Lung microvascular endothelial cell (primary cell): ENCODE results near the gene CYP11A1. TPM values are rescaled to one million over a fixed set of nuclear protein-coding genes. Genes with fewer than 3 reads are reported as not detected.

Experiments
- DNase-seq, 2 donors: peaks; one replicate each; pipeline versions ENCODE4 v3.0.0 to v3.0.0-alpha.2; 2010; ENCODE audit warnings: low read depth in 2 of 2
- total RNA-seq: library from RNA; depleted of rRNA; stranded (reverse); fragments of >200 nt; gene quantifications from 2 replicates; pipeline ENCODE4 v1.2.1, GENCODE V29; 2014

CYP11A1 gene
- total RNA-seq, 1 donor from 2014 or later = not detected

DNA sequence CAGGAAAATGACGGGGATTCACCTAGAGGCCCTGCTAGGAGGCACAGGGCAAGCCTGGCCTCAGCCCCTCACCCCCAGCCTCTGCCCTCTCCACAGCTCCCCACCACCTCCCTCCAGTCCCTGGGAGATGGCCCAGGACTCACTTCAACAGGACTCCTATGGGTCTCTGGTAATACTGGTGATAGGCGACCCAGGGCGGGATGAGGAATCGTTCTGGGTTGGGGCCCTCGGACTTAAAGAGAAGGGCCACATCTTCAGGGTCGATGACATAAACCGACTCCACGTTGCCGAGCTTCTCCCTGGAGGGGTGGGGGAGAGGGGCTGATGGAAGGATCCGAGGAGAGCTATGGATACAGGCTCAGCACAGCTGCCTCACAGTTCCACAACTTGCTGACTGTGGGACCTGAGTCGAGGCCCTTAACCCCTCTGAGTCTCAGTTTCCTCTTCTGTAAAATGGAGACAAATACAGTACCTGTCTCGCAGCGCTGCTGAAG, 19.6 kb downstream of the CYP11A1 start:
- no peak for DNase-seq

- peak; percentile 32 to 48 for DNase-seq
Measured at GRCh38 chr15:74345051-74345450, 22.4 kb downstream of the CYP11A1 start.

GRCh38 chr15:74343797-74344127, 23.7 kb downstream of the CYP11A1 start:
- no peak for DNase-seq

GRCh38 chr15:74343127-74343796, 24.2 kb downstream of the CYP11A1 start:
- no peak for DNase-seq

DNA sequence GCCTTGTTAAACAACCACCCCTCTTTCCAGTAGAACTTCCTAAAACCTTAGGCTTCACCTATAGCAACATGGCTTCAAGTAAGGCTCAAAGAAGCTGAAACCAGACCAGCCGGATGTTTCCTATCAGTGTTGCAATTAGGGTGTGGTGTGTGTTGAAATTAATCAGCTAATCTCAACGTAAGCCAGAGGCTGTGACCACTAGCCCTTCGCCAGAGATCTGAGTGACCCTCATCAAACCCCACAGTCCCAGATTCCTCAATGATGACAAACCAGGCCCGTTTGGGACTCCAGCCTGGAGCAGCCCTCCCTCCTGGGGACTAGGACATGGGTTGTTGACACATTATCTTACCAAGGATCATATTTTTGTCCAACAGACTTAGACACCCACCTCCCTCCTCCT, 27.3 kb downstream of the CYP11A1 start:
- DNase-seq = no peak

DNA sequence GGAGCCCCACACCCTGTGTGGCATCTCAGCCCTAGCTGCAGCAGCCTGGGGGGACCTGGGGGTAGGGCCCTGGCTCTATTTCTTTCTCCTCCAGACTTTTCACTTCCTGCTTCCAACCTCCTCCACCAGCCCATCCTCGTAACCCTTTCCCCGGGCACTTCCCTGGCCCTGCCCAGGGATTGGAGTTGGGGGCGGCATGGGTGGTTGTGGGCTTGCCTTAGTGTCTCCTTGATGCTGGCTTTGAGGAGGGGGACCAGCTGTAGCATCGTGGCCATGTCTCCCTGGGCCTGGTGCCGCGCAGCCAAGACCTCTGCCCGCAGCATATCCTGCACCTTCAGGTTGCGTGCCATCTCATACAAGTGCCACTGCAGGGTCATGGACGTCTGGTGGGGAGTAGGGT, 28.1 kb downstream of the CYP11A1 start:
- no peak for DNase-seq

- no peak for DNase-seq
Measured at GRCh38 chr15:74338676-74339075, 28.8 kb downstream of the CYP11A1 start.

- no peak for DNase-seq
Measured at GRCh38 chr15:74337607-74338211, 29.7 kb downstream of the CYP11A1 start.

DNA sequence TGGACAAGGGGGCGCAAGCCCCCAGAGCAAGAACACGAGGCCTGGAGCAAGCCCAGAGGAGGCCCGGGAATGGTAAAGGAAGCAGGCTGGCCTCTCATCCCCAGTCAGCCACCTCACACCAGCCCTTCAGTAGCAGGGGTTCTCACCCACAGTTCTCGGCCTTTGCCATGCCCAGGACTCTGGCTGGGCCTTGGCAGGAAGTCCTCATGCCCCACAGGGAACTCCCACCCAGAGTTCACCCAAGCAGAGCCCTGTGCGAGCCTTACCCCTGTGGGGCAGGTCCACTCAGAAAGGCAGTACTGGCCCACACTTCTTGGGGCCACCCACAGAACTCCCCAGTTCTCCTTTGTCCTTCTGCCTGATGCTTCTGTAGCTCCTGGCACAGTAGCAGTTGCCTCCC, 30.3 kb downstream of the CYP11A1 start:
- DNase-seq = no peak

DNA sequence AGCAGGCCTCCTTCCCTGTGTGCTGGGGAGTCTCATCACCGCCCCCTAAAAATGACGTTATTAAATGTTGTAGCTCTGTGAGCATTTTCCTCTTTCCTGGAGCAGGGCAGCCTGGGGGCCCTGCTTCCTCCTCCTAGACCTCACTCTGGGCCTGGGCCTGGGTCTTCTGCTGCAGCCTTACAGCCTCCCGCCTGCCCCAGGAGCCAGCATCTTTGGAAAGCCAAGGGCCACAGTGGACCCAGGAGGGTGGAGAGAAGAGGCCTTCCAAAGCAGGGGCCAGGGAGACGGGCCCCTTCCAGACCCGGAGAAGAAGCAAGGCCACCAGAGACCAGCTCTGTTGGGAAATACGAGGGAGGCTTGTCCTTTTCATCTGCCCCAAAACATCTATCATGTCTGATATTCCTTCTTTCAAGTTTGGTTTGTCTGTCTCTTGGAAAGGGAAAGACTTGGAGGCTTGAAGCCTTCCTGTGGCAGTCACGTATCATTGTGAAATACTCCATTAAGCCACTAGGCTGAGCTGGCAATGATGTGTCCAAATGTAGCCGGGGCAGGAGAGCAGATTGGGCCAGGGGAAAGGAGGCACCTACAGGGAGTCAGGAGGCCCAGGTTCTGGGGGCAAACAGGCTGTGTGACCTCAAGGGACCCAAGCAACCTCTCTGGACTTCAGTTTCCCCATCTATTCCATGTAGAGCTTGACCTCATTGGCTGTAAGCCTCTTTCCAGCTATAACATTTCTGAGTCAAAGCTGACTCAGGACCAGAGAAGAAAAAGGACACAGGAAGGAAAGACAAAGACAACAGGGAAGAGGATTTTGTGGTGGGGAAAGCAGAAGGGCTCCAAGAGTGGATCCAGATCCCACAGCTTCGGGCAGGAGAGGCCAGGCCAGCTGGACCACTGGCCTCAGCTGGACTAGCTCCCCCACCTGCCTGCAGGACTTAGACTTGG, 31.1 kb downstream of the CYP11A1 start:
- DNase-seq = no peak

DNA sequence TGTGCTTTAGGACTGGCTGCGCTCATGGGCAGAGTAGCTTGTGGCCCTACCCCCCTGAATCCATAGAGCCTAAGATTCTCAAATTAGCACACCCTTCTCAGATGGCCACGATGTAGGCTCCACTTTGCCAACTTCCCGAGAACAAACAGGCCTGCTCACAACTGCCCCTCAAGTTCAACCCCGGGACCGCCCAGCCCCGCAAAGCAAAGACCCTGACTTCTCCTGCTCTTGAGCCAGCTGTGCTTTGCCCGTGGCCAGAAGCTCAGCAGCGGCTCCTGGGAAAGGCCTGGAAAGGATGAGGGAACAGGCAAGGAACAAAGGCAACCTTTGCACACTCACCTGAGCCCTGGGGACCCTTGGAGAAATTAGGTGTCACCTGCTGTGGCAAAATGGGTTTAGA, 32.0 kb downstream of the CYP11A1 start:
- no peak for DNase-seq

DNA sequence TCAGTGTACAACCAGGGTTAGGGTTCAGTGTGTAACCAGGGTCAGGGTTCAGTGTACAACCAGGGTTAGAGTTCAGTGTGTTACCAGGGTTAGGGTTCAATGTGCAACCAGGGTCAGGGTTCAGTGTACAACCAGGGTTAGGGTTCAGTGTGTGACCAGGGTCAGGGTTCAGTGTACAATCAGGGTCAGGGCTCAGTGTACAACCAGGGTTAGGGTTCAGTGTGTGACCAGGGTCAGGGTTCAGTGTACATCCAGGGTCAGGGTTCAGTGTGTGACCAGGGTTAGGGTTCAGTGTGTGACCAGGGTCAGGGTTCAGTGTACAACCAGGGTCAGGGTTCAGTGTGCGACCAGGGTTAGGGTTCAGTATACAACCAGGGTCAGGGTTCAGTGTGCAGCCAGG, 33.3 kb downstream of the CYP11A1 start:
- no peak for DNase-seq

GRCh38 chr15:74333662-74334061, 33.8 kb downstream of the CYP11A1 start:
- DNase-seq = no peak

DNA sequence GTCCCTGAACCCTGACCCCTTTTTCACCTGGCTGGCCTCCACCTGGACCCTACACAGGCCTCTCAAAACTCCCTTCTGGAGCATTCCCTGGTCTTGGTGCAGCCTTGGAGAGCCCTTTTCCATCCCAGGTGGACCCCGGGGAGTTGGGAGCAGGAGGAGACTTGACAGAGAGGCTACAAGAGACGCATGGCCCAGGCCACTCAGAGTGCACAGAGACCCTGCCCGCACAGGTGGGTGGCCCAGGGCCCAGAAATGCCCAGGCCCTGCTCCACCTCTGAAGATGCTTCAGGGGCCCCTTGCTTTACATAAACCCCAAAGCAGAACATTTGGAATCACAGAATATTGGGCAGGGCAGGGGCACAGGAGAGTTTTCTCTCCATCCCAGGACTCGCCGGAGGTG, 34.4 kb downstream of the CYP11A1 start:
- DNase-seq = no peak

DNA sequence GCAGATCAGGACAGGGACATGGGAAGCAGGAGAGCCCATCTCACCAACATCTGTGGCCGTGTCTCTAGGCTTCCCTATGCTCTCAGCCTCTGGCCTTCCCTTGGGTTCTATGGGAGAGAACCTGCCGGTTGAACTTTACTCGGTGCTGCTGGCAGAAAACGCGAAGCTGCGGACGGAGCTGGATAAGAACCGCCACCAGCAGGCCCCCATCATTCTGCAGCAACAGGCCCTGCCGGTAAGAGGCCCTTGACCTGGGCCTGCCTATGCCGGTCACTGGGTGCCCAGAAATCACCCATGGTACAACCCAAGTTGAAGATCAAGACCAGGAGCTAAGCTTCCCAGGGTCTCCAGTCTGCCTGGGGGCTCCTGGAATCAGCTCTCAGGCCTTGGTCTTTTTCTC, 34.8 kb downstream of the CYP11A1 start:
- DNase-seq = no peak

- no peak for DNase-seq
Measured at GRCh38 chr15:74332011-74332410, 35.4 kb downstream of the CYP11A1 start.

DNA sequence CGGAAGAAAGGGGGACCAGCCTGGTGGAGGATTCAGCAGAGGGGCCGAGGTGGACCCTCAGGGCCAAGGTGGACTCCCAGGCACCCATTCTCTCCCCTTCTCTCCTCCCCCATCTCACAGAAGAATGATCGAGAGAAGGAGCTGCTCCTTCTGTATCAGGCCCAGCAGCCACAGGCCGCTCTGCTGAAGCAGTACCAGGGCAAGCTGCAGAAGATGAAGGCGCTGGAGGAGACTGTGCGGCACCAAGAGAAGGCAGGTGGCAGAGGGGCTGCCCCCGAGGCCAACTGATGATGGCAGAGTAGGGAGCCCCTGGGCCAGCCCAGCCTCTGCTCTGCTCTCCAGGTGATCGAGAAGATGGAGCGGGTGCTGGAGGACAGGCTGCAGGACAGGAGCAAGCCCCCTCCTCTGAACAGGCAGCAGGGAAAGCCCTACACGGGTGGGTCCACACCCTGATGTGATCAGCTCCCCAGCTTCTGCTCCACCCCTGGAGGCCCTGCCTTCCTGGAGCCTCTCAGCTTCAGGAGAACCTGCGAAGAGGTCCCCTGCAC, 36.5 kb downstream of the CYP11A1 start:
- DNase-seq = no peak

DNA sequence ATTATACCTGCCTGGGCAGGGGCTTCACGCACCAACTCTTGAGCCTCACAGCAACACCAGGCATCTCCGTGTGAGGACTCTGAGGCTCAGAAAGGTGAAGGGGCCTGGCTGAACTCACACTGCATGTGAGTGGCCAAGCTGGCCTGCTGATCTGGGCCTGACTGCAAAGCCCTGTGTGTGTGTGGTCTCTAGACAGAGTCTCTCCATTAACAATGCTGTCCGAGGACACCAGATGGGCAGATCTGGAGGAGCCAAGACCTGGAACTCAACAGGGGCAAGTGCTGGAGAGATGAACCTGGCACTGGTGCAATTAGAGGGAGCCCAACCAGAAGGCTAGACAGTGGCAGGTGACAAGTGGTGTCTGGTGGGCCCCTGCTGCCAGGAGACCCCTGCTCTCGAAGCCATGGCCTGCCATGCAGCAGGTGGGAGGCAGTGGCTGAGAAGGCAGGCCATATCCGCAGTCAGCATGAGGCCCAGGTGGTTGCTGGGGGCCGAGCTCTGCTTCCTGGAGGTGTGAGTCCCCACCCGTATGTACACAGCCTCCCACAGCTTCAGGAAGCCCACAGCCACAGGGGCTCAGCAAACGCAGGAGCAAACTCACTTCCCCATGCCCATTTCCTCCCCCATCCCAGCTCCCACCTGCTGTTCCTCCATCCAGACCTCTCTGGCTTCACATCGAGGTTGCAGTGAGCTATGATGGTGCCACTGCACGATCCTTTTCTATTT, 39.0 kb downstream of the CYP11A1 start:
- DNase-seq = no peak

DNA sequence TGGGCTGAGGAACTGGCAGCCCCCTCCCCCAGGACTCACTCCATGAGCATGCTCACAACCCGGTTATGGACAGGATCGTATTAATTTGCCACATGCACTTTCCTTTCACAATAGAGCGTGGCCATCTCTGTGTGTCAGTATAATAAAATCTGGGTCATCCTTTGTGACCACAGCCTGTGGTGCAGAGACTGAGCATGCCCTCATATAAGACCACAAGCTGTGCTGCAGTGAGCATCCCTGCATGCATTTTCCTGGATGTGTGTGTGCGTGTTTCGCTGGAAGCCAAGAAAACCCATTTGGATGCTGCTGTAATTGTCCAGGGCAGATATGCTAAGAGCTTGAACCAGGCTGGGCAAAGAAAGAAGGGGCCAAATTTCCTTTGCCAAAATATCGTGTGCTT, 39.7 kb downstream of the CYP11A1 start:
- no peak for DNase-seq

DNA sequence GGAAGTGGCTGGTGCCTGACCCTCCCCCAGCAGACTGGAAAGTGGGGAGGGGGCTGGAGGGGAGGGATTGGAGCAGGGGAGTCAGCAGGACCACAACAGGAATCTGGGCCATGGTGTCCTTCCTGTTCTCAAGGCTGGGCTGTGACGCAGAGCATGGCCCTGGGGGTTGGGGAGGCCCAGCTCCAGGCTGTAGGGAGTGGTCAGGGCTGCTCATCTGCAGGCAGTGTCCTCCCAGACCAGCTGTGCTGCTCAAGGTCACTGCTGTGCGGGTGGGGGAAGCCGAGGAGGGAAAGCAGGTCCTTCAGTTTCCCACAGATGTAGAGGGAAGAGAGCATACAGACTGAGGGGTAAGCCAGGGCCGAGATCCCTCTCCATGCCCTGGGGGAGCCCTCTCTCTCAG, 40.7 kb downstream of the CYP11A1 start:
- peak in 1 of 2 donors; percentile 17 for DNase-seq

DNA sequence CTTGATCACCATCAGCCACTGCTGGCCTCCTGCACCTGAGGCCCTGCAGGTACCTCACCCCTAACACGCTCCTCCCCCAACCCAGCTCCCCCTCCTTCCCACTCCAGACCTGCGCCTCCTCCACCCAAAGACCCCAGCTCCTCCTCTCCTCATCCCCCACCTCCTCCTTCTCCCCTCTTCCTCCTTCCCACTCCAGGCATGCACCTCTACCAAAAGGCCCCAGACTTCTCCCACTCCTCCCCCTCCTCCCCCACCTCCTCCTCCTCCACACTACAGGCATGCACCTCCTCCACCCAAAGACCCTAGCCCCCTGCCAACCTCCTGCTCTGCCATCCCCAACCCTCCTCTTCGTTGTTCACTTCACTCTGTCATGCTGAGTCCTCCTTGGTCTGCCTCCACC, 42.7 kb downstream of the CYP11A1 start:
- DNase-seq = no peak
